Esophagus squamous epithelium (tissue), 4 donors: ENCODE results near the gene ACTRT2.

ENCODE experiments used
- CTCF ChIP-seq, 6 experiments: fragments of 450-650 bp in 4 of 6; fragments of 200-600 bp in 2 of 6; sonication (generic) in 2 of 6; IDR thresholded peaks; one replicate each; pipeline ENCODE4 v1.5.1; 2016 to 2019; ENCODE audit warnings: antibody characterized with exemption in 6 of 6, mild to moderate bottlenecking in 4 of 6, moderate library complexity in 4 of 6
- POLR2A ChIP-seq, 4 donors: fragments of 450-650 bp; IDR thresholded peaks; one replicate each; pipeline ENCODE4 v1.6.1; 2017; ENCODE audit warnings: antibody characterized with exemption in 4 of 4, mild to moderate bottlenecking in 4 of 4, moderate library complexity in 3 of 4

DNA sequence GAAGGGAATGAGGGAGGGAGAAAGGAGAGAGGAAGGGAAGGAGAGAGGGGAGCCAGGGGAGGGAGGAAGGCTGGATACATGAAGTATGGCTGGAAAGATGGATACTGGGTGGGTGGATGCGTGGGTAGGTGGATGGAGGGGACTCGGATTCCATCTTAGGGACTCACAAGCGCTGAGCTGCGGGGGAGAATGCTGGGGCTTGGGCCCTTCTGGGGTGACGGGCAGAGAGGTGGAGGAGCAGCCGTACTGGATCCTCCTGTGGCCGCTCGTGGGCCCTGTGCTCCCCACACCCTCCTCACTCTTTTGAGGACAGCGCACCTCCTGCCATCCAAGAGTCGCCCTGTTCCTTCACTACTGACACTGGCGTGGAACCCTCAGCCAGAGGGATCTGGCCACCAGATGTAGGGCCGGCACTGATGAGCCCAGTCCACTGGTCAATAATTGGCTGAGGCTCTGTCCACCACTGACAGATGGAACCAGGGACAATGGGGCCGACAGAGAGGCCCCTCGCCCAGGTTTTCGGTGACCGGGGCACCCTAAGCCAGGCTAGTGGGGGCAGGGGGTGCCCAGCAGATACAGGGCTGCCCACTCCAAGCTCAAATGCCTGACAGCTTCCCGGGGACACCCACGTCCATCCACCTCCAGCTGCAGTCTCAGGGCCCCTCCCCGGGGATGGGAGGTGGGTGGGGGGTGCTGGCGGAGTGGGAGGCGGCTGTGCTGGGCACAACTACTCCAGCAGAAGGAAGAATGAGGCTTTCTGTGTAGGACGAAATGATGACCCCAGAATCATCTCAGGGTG lies 4.4 kb upstream of the ACTRT2 start:
- TF ChIP-seq CTCF (IDR thresholded peaks at IDR 0.05) (no peak), POLR2A (IDR thresholded peaks at IDR 0.05) (no peak)
